ENCODE results near the gene EDARADD.

The EDARADD gene

DNA sequence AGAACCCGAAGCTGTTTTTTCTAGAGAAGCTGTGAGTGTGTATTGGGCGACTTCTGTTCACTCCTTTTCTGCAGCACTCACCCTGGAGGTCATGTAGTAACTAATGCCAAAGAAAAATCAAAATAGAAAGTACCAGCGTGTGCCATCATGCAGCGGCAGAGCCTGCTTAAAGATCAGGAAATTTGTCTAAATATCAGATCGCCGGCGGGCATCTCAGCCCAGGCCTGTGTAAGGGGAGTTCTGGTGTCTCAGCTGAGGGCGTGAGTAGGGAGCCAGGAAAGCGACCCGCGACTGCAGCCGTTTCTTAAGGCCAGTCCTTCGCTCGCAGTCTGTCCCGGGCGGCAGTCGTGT is 768 bp downstream of the EDARADD start:
- no peak for DNase-seq (ENCODE audit: low spot score)

DNA sequence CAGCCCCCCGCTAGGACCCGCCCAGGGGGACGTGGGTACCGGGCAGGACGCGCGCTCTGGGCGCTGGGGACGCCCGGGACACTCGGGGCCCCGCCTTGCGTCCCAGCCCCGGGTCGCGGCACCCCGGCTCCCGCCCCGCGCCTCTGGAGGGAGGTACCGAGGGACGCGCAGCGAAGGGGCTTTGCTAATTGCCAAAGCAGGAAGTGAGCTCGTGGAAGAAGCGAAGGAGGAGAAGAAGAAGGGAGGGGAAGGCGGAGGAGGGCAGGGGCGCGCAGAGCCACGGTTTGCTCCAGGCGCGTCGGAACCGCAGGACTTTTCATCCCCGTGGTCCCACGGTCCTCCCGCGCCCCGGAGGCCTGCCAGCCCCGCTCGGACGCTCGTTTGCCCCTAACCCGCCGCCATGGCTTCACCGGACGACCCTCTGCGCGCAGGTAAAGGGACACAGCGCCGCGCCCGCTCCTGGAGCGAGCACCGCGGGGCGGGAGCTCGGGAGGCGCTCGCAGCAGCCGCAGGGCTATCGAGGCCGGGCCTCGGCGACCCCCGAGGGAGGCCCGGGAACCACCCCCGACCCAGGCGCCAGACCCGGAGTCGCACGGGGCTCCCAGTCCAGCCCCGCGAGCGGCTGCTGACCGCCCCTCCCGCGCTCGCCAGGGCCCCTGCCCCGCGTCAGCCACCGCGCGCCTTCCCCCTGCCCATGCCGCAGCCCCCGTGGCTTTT is 1.3 kb downstream of the EDARADD start:
- DNase-seq (ENCODE audit: low spot score) = no peak

DNA sequence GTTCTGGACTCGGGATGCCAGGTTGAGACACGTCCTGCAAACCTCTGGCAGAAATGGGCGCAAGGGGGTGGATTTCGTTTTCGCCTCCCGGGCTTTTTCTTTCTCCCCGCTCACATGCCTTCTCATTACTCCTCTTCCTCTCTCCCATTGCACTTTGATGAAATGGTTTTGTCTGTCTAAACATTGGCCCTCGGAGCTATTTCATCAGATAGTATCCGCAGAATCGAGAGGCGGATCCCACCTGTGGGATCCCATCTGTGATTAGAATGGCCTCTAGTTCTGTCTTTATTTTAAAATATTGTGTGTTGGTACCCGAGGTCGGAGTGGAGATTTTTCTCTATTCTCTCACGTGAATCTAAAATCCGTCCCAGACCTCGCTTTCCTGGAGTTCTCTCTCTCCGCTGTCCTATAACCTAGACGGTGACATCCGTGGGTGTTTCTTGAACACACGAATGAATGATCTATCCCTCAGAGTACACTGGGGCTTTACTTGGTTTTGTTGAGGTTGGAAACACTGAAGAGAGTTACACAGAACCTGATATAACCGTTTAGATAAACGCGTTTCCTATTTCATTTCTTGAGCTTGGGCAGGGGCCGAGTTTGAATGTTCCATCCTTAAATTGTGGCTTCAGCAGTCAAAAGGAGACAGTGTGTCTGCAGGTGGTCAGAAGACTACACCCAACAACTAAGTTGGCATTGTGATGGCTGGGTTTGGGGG is 2.0 kb downstream of the EDARADD start:
- no peak for DNase-seq (ENCODE audit: low spot score)

DNA sequence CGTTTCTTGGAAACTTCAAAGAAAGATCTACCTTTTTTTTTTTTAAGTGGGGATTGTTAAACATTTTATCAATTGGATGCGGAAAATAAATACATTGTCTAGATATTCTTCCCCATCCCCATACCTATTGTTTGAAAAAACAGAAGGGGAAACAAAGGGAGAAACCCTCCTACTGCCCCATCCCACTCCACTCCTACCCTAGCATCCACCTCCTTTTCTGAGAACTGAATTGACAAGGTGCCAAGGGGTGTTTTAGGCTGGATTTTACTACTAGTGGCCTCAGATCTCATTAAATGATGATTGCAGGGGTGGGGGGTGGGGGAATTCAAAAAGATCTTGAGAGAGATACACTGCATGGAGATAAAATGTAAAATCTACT is 2.6 kb downstream of the EDARADD start:
- no peak for DNase-seq (ENCODE audit: low spot score)

DNA sequence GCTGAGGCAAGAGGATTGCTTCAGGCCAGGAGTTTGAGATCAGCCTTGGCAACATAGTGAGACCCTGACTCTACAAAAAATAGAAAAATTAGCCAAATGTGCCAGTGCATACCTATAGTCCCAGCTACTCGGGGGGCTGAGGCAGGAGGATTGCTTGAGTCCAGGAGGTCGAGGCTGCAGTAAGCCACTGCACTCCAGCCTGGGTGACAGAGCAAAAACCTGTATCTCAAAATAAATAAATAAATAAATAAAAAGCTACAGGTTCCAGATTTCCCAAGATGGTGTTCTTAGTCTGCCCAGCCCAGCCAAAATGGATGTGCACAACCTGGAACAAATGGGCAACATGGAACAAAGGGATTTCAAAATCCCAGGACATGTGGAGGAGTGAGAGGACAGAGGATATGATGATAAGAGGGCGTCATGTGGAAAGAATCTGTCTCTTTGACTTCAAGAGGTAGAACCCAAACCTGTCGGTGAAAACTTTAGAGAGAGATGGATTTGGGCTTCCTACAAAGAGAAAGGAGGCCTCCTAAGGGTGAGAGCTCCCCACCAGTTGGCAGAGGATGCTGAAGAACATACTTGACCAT is 3.2 kb downstream of the EDARADD start:
- DNase-seq (ENCODE audit: low spot score) = no peak

DNA sequence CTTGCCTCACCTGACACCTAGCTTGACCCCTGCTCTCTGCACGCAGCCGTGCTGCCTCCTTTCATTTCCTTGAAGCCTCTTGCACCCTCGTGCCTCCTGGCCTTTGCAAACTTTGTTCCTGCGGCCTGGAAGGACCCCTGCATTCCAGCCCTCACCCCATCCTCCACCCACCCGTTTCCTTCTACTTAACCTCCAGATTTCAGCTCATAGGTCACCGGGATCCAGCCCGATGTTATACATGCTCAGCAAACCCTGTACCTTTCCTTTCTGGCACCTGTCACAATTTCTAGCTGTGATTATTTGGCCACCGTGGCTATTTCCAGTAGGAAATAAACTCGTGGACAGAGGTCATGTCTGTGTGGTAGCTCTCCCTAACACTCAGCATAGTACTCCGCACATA is 4.5 kb downstream of the EDARADD start:
- DNase-seq (ENCODE audit: low spot score) = no peak

GRCh38 chr1:236400061-236400603 is 6.0 kb downstream of the EDARADD start:
- DNase-seq (ENCODE audit: low spot score) = no peak

DNA sequence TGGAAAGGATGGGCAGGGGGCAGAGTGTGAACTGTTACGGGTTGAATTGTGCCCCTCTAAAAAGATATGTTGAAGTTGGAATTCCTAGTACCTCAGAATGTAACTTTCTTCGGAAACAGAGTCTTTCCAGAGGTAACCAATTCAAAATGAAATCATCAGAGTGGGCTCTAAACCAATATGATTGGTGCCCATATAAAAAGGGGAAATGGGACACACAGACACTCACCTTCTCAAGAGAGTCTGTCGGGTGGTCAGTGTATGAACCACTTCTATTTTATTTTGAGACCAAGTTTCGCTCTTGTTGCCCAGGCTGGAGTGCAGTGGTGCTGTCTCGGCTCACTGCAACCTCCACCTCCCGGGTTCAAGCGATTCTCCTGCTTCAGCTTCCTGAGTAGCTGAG is 7.6 kb downstream of the EDARADD start:
- no peak for DNase-seq (ENCODE audit: low spot score)

GRCh38 chr1:236403905-236404696 is 10.0 kb downstream of the EDARADD start:
- DNase-seq (ENCODE audit: low spot score) = no peak

DNA sequence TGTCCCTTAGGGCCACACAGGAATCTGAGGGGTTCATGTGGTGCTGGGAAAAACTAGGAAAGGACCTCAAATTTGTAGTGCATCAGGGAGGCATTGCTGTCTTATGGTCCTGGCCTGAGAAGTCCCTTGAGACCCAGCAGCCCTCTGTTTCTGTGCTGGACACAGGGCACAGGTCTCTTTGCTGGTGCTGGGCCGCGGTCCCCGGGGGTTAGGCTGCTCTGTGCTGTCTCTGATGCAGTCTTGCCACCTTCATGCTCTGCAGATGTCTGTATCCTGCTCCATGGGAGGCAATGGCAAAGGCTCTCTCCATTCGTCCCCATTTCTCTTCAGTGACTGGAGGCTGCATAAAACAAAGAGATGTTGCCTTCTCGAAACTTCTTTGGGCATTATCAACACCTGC is 13.0 kb downstream of the EDARADD start:
- no peak for DNase-seq (ENCODE audit: low spot score)

DNA sequence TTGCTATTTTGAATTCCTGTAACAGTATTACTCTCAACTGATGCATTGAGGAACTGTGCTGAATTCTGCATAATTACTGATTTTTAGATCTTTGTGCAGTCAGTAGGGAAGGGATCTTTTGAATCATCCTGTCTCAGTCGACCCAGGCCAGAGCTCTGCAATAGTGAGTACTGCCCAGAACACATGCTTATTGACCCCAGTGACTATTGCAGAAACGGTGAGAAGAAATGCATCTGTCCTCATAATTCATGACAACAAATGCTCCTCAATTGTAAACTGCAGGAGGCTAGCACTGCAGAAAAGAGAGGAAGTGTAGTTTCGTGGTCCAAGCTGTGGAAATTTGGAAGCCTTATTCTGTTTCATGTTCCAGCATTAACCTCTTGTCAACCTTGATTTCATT is 19.6 kb downstream of the EDARADD start:
- no peak for DNase-seq (ENCODE audit: low spot score)

DNA sequence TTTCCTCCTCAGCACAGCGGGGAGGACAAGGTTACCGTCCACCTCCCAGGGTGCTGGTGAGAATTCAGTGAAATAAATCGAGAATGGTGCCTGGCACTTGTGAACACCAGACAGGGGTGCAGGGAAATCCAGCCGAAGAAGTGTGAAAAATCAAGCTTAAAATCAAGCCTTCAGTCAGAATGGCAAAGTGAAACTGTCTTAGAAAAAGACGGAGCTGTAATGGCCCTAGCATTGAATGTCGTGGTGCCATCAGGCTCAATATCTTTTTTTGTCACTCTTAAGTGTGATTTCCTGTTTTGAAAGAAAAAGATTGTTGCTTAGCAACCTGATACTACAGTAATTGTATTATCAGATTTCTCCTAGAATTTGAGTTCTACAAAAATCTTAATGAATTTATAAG is 22.1 kb downstream of the EDARADD start:
- DNase-seq (ENCODE audit: low spot score) = no peak

GRCh38 chr1:236417336-236417735 is 23.2 kb downstream of the EDARADD start:
- no peak for DNase-seq (ENCODE audit: low spot score)

GRCh38 chr1:236419502-236419901 is 25.4 kb downstream of the EDARADD start:
- no peak for DNase-seq (ENCODE audit: low spot score)

DNA sequence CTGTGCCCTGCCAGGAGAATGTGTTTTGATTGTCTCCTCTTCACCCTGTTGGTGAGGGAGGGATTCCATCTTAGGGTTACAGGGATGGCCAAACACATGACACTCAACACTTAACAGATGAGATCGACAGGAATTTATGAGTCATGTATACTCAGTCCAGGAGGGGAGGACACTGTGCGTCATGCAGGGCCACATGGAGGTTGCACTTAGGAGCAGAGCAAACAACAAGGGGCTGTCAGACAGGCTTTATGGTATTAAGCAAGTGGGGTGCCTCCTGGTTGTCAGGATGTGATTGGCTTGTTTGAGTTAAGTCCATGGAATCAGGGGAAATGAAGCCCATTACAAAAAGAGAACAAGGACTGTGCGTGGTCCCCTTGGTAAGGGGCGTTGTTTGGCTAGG is 26.9 kb downstream of the EDARADD start:
- DNase-seq (ENCODE audit: low spot score) = no peak

- no peak for DNase-seq (ENCODE audit: low spot score)
These were observed 27.9 kb downstream of the EDARADD start for GRCh38 chr1:236421850-236422516.

DNA sequence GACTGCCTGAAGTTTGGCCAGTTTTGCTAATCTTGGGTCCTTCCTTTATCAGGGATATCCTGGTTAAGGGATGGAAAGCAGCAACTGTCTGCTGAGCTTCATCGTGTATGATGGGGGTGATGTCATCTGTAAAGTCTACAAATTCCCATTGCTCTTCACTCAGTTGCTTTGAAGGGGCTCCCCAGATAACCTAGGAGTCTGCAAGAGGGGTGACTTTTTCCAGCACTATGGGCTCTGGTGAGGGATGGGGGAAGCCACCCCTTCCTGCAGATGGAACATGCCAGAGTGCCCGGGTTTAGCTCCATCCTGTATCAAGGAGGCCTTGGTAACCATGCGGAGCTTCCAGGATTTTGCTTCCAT is 28.4 kb downstream of the EDARADD start:
- DNase-seq (ENCODE audit: low spot score) = no peak

DNA sequence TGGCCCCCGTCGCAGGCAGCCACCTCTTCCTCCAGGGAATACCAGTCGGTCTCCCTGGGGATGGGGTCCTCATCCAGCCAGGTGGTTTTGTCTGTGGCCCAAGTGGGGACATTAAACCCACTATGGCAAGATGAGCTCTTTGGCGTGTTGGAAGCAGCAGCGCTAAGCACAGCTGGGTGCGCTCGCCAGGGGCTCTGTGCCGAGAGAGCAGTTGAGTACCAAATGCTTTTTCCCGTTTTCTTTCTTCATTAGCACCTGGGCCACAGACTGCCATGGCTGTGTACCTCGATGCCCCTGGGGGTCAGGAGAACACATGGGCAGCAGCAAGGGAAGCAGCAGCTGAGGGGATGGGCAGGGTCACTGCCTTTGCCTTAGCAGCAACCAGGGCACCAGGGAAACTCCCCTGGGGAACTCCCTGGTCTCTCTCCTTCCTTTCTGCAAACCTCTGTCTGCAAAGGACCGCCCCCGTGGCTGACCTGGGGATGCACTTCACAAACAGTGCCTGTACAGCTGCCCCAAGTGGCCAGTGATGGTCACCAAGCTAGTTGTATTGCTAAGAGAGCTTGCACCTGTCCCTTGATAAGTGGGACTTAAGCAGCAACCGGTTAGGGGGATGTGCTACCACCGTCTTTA is 31.1 kb downstream of the EDARADD start:
- no peak for DNase-seq (ENCODE audit: low spot score)

- no peak for DNase-seq (ENCODE audit: low spot score)
These were observed 32.1 kb downstream of the EDARADD start for GRCh38 chr1:236426215-236426614.

GRCh38 chr1:236429715-236430274 is 35.7 kb downstream of the EDARADD start:
- no peak for DNase-seq (ENCODE audit: low spot score)

DNA sequence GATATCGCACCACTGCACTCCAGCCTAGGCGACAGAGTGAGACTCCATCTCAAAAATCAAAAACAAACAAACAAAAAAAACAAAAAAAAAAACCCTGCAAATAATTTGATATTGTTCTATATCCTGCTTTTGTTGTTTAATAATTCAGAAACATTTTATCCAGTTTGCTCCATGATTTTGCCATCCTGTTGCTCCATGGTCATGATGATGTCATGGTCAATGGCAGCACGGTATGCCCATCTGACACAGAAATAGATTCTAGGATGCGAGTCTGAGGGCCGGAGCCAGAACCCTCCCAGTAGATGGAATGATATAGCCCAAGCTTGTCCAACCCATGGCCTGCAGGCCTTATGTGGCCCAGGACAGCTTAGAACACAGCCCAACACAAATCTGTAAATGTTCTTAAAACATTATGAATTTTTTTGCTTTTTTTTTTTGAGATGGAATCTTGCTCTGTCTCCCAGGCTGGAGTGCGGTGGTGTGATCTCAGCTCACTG is 39.8 kb downstream of the EDARADD start:
- no peak for DNase-seq (ENCODE audit: low spot score)

All from hematopoietic multipotent progenitor cell treated with erythropoietin and hydrocortisone succinate and interleukin-3 and kit ligand, for 15 days (in vitro differentiated cells).